ENCODE results near the gene RAB8B. TPM values are rescaled to one million over a fixed set of nuclear protein-coding genes. Genes with fewer than 3 reads are reported as not detected.
"Not testable (repeated sequence)": the region's sequence is repeated elsewhere in the genome, so short reads cannot be mapped to it uniquely, and the experiment has no call there.

RAB8B gene
- total RNA-seq, 3 donors from 2014 or later = 7.4 to 26.4 (median 18.3) TPM

- DNase-seq (no peak), ATAC-seq (no peak)
- intact Hi-C loops (cut with DNase I, micrococcal nuclease) = no loop called here
- H3K4me1 ChIP-seq (ENCODE audit: low read depth) = peaks cover 12% of the 10 kb centered on the region
- H3K4me3 ChIP-seq = no peak overlapping the region
- H3K9me3 ChIP-seq = no peaks in the 10 kb centered on the region
- H3K36me3 ChIP-seq (ENCODE audit: low read depth) = no peaks in the 10 kb centered on the region
- no peak for TF ChIP-seq CTCF (IDR thresholded peaks at IDR 0.05)
Observed at GRCh38 chr15:63236272-63236671, 46.9 kb downstream of the RAB8B start.

- peaks cover 12% of the 10 kb centered on the region for H3K4me1 ChIP-seq (ENCODE audit: low read depth)
- H3K4me3 ChIP-seq; ATAC-seq; DNase-seq; H3K36me3 ChIP-seq (ENCODE audit: low read depth); H3K9me3 ChIP-seq; intact Hi-C loops (cut with DNase I, micrococcal nuclease): not testable (repeated sequence)
Observed at GRCh38 chr15:63237086-63237485, 47.7 kb downstream of the RAB8B start.

- ATAC-seq (no peak), DNase-seq (no peak)
- Histone ChIP-seq H3K4me3 (no peak overlapping the region), H3K9me3 (no peaks in the 10 kb centered on the region), H3K4me1 (ENCODE audit: low read depth) (peaks cover 12% of the 10 kb centered on the region), H3K36me3 (ENCODE audit: low read depth) (no peaks in the 10 kb centered on the region)
- intact Hi-C loops (cut with DNase I, micrococcal nuclease) = no loop called here
- TF ChIP-seq CTCF (IDR thresholded peaks at IDR 0.05) = no peak
Observed at GRCh38 chr15:63238171-63238570, 48.8 kb downstream of the RAB8B start.

GRCh38 chr15:63238796-63239195, 49.4 kb downstream of the RAB8B start:
- Histone ChIP-seq H3K4me3 (no peak overlapping the region), H3K9me3 (no peaks in the 10 kb centered on the region), H3K4me1 (ENCODE audit: low read depth) (peaks cover 10% of the 10 kb centered on the region), H3K36me3 (ENCODE audit: low read depth) (no peaks in the 10 kb centered on the region)
- no peak for TF ChIP-seq CTCF (IDR thresholded peaks at IDR 0.05)
- intact Hi-C loops (cut with DNase I, micrococcal nuclease) = no loop called here
- DNase-seq = no peak
- ATAC-seq = no peak

- no peaks in the 10 kb centered on the region for H3K36me3 ChIP-seq (ENCODE audit: low read depth)
- no peaks in the 10 kb centered on the region for H3K4me1 ChIP-seq (ENCODE audit: low read depth)
- ATAC-seq (no peak), DNase-seq (no peak)
- H3K9me3 ChIP-seq = no peaks in the 10 kb centered on the region
- no peak overlapping the region for H3K4me3 ChIP-seq
- intact Hi-C loops (cut with DNase I, micrococcal nuclease) = no loop called here
- TF ChIP-seq CTCF (IDR thresholded peaks at IDR 0.05) = no peak
Observed at GRCh38 chr15:63240109-63240508, 50.7 kb downstream of the RAB8B start.

- ATAC-seq (no peak), DNase-seq (no peak)
- TF ChIP-seq CTCF (IDR thresholded peaks at IDR 0.05) = no peak
- H3K36me3 ChIP-seq (ENCODE audit: low read depth) = no peaks in the 10 kb centered on the region
- intact Hi-C loops (cut with DNase I, micrococcal nuclease) = no loop called here
- no peaks in the 10 kb centered on the region for H3K4me1 ChIP-seq (ENCODE audit: low read depth)
- no peak overlapping the region for H3K4me3 ChIP-seq
- H3K9me3 ChIP-seq = no peaks in the 10 kb centered on the region
Observed at GRCh38 chr15:63241316-63241715, 51.9 kb downstream of the RAB8B start.

Measured in mucosa of descending colon (tissue), 3 donors.